Amygdala (tissue), 56 donors: ENCODE results near the gene TTYH1.
"Not testable (repeated sequence)": the region's sequence is repeated elsewhere in the genome, so short reads cannot be mapped to it uniquely, and the experiment has no call there.

ENCODE experiments used
- DNase-seq, 56 donors: peaks; one replicate each; lab custom pipeline; 2025; lab: John Stamatoyannopoulos, UW

The TTYH1 gene

GRCh38 chr19:54457773-54458647, 42.7 kb downstream of the TTYH1 start:
- no peak for DNase-seq

- DNase-seq: no peak
Measured at GRCh38 chr19:54458648-54459281, 43.5 kb downstream of the TTYH1 start.

- DNase-seq: no peak
Measured at GRCh38 chr19:54459282-54460229, 44.3 kb downstream of the TTYH1 start.

GRCh38 chr19:54460230-54461005, 45.2 kb downstream of the TTYH1 start:
- DNase-seq: no peak

- no peak for DNase-seq
Measured at GRCh38 chr19:54461210-54461609, 45.9 kb downstream of the TTYH1 start.

- no peak for DNase-seq
Measured at GRCh38 chr19:54461613-54462012, 46.3 kb downstream of the TTYH1 start.

- no peak for DNase-seq
Measured at GRCh38 chr19:54462047-54462654, 46.9 kb downstream of the TTYH1 start.

GRCh38 chr19:54462655-54463530, 47.6 kb downstream of the TTYH1 start:
- DNase-seq: peak in 33 of 56 donors; percentile 13 to 73 (median 50)

GRCh38 chr19:54463531-54464043, 48.3 kb downstream of the TTYH1 start, which contains the start of gene LENG9:
TSS of gene LENG9 (minus strand) at chr19:54463778. CDS start at chr19:54463526, 252 bp downstream.
- peak in 55 of 56 donors; percentile 46 to 98 (median 90) for DNase-seq

- DNase-seq: peak in 48 of 56 donors; percentile 41 to 94 (median 77)
Measured at GRCh38 chr19:54464044-54464629, 48.9 kb downstream of the TTYH1 start.

GRCh38 chr19:54464630-54465425, 49.6 kb downstream of the TTYH1 start:
- peak in 54 of 56 donors; percentile 33 to 89 (median 74) for DNase-seq

- no peak for DNase-seq
Measured at GRCh38 chr19:54465426-54466109, 50.3 kb downstream of the TTYH1 start.

GRCh38 chr19:54466110-54466480, 50.8 kb downstream of the TTYH1 start:
- DNase-seq: not testable (repeated sequence)

- no peak for DNase-seq
Measured at GRCh38 chr19:54469496-54469934, 54.3 kb downstream of the TTYH1 start.

GRCh38 chr19:54470276-54470887, 55.1 kb downstream of the TTYH1 start:
- DNase-seq: no peak
